PFSK-1 (cell line): ENCODE results near the gene GLDN.

Source experiments
- FOXP2 ChIP-seq: optimal IDR thresholded peaks from 2 replicates; pipeline ENCODE3; 2011; ENCODE audit warnings: borderline replicate concordance, control low read depth, inconsistent platforms; ENCODE audit not compliant: insufficient read depth; ENCODE audit errors: extremely low read length, extremely low read depth
- POLR2AphosphoS5 ChIP-seq: IDR thresholded peaks from 2 replicates; pipeline ENCODE4 v1.6.1; 2012; ENCODE audit warnings: low read depth, mild to moderate bottlenecking, control low read depth, low read length, moderate library complexity
- REST ChIP-seq, 2 experiments: IDR thresholded peaks; 2 replicates each; pipeline versions ENCODE4 v1.6.1 to v1.8.0; 2011 to 2012; ENCODE audit warnings: low read depth in 2 of 2, low read length in 2 of 2, control low read depth in 1 of 2, inconsistent platforms in 1 of 2, mild to moderate bottlenecking in 1 of 2, moderate library complexity in 1 of 2; ENCODE audit not compliant: insufficient read depth in 1 of 2
- SIN3A ChIP-seq: IDR thresholded peaks from 2 replicates; pipeline ENCODE4 v1.6.1; 2012; ENCODE audit warnings: mild to moderate bottlenecking, low read length, moderate library complexity, borderline replicate concordance; ENCODE audit not compliant: insufficient read depth
- TAF1 ChIP-seq: IDR thresholded peaks from 2 replicates; pipeline ENCODE4 v1.6.1; 2012; ENCODE audit warnings: low read length, control low read depth, borderline replicate concordance; ENCODE audit not compliant: insufficient read depth

DNA sequence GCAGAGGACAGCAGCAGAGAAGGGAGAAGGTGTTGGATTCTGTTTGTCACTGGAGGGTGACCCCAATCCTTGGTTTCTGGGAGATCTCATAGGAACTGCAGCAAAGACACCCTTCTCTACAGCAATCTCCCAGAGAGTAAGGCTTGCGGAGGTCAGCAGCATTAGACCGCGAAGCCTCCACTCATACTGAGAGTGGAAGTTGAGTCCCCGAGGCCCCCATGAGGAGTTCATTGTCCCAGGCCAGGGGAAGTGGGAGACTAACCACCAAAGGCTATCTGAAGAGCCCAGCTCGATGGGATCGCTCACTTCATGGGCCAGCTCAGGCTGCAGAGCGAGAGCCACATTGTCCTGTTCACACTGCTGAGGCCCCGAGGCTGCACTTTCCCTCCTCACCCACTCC, 44.6 kb downstream of the GLDN start:
- no peak for TF ChIP-seq TAF1
- no peak for TF ChIP-seq POLR2AphosphoS5
- no peak for TF ChIP-seq REST (IDR thresholded peaks at IDR 0.05; ENCODE audit: insufficient read depth in 1 of 2, low read depth in 2 of 2, low read length in 2 of 2)
- no peak for TF ChIP-seq SIN3A
- TF ChIP-seq FOXP2: no peak
